K562 (cell line): ENCODE measurements around the gene KIAA2012. TPM values are rescaled to one million over a fixed set of nuclear protein-coding genes. Genes with fewer than 3 reads are reported as not detected.
A peak's percentile ranks its signal among the peaks of the same experiment; 100 is the strongest.

Experiments used
- ATAC-seq: fragments of 200-7000 bp; cut with Tn5 transposase; 3 replicates; pipeline ENCODE4 v1.9.1; 2020; ENCODE audit warnings: moderate library complexity
- BruUV-seq: library from RNA; stranded (reverse); fragments of 400-500 nt; replicated peaks from 2 replicates; lab custom pipeline; 2021; lab: Mats Ljungman, UMichigan
- CTCF ChIA-PET: fragments of 300-600 bp; formaldehyde crosslinking; extraction: SDS; loops from one replicate; lab custom pipeline; 2021; ENCODE audit warnings: low intra/inter-chr PET ratio; lab: Yijun Ruan, JAX
- POLR2A ChIA-PET: fragments of 300-600, 350-650 bp; sonication (Branson Sonifier 250); formaldehyde crosslinking; extraction: SDS; loops from one replicate; lab custom pipeline; 2021; ENCODE audit warnings: antibody characterized with exemption, inconsistent platforms; lab: Yijun Ruan, JAX
- DNase-seq, 4 experiments: peaks; one replicate each; pipeline versions ENCODE4 v3.0.0 to v3.0.0-alpha.2; 2011 to 2018; ENCODE audit warnings: low spot score in 3 of 4, mixed read lengths in 3 of 4; ENCODE audit errors: extremely low read depth in 1 of 4
- FAIRE-seq: peaks from 2 replicates; lab custom pipeline; 2011; peaks lifted over from hg19 to GRCh38; lab: Jason Lieb, UNC
- H2AFZ ChIP-seq: 2 replicates; pipeline ENCODE4 v1.6.0; 2011; ENCODE audit warnings: low read depth, low read length, control low read depth, inconsistent platforms
- H3K27ac ChIP-seq: fragments of 200-600 bp; 3 replicates; pipeline ENCODE4 v1.8.0; 2011; ENCODE audit warnings: low read depth, mild to moderate bottlenecking, control low read depth, inconsistent platforms, low read length, moderate library complexity, mixed read lengths; ENCODE audit errors: extremely low read depth
- H3K27me3 ChIP-seq, 2 experiments: fragments of 300-600 bp in 1 of 2; 2 replicates in 1 of 2; 3 replicates in 1 of 2; pipeline versions ENCODE4 v1.6.0 to v1.8.0; 2011; ENCODE audit warnings: inconsistent platforms in 2 of 2, low read length in 2 of 2, mild to moderate bottlenecking in 1 of 2, mixed read lengths in 1 of 2, moderate library complexity in 1 of 2; ENCODE audit not compliant: control insufficient read depth in 2 of 2, insufficient read depth in 2 of 2
- H3K36me3 ChIP-seq: fragments of 300-600 bp; 3 replicates; pipeline ENCODE4 v1.8.0; 2011; ENCODE audit warnings: mild to moderate bottlenecking, low read length, inconsistent platforms; ENCODE audit not compliant: control insufficient read depth, insufficient read depth
- H3K4me1 ChIP-seq, 2 experiments: fragments of 200-600 bp in 1 of 2; replicated peaks in 1 of 2; 2 replicates in 1 of 2; 3 replicates in 1 of 2; pipeline versions ENCODE4 v1.5.1 to v1.8.0; 2011; ENCODE audit warnings: inconsistent platforms in 2 of 2, low read length in 2 of 2, mild to moderate bottlenecking in 1 of 2, mixed read lengths in 1 of 2, moderate library complexity in 1 of 2; ENCODE audit not compliant: control insufficient read depth in 2 of 2, insufficient read depth in 2 of 2
- H3K4me2 ChIP-seq: 2 replicates; pipeline ENCODE4 v1.6.1; 2011; ENCODE audit warnings: low read length, control low read depth, inconsistent platforms, mixed read lengths; ENCODE audit not compliant: insufficient read depth
- H3K4me3 ChIP-seq: fragments of 200-600 bp; sonication (generic), shearing (Covaris generic); 2 replicates; pipeline ENCODE4 v1.5.1; 2016; ENCODE audit warnings: control low read depth, inconsistent platforms
- H3K79me2 ChIP-seq: fragments of 200-600 bp; 3 replicates; pipeline ENCODE4 v1.8.0; 2011; ENCODE audit warnings: low read length, inconsistent platforms; ENCODE audit not compliant: control insufficient read depth, insufficient read depth
- H3K9ac ChIP-seq, 2 experiments: 2 replicates each; pipeline versions ENCODE4 v1.6.0 to v1.6.1; 2011; ENCODE audit warnings: low read depth in 2 of 2, low read length in 2 of 2, control low read depth in 1 of 2, inconsistent platforms in 1 of 2, mild to moderate bottlenecking in 1 of 2, mixed read lengths in 1 of 2; ENCODE audit not compliant: insufficient read depth in 1 of 2
- H3K9me1 ChIP-seq: one replicate; pipeline ENCODE4 v1.6.0; 2011; ENCODE audit warnings: inconsistent platforms, mild to moderate bottlenecking, low read length, moderate library complexity; ENCODE audit not compliant: control insufficient read depth, insufficient read depth
- H3K9me3 ChIP-seq: replicated peaks from 2 replicates; pipeline ENCODE4 v1.5.1; 2011; ENCODE audit warnings: low read depth, low read length, inconsistent platforms; ENCODE audit not compliant: control insufficient read depth, insufficient read depth
- H4K20me1 ChIP-seq: replicated peaks from 2 replicates; pipeline ENCODE4 v1.6.1; 2011; ENCODE audit warnings: low read length, inconsistent platforms, mixed read lengths; ENCODE audit not compliant: control insufficient read depth, insufficient read depth
- CTCF ChIP-seq, 3 experiments: IDR thresholded peaks in 2 of 3; conservative IDR thresholded peaks in 1 of 3; 2 replicates each; pipeline ENCODE4 v1.5.1; 2011 to 2012; ENCODE audit warnings: low read length in 3 of 3, mild to moderate bottlenecking in 3 of 3, control low read depth in 2 of 3, improper control_type of control experiment in 1 of 3, inconsistent platforms in 1 of 3, low read depth in 1 of 3, mixed read lengths in 1 of 3, moderate library complexity in 1 of 3; ENCODE audit not compliant: insufficient read depth in 2 of 3
- RAD21 ChIP-seq, 2 experiments: fragments of 250-450 bp in 1 of 2; fragments of 450-650 bp in 1 of 2; sonication (Bioruptor Pico) in 1 of 2; formaldehyde crosslinking in 1 of 2; IDR thresholded peaks in 1 of 2; conservative IDR thresholded peaks in 1 of 2; 2 replicates each; pipeline versions ENCODE4 v1.4.0 to v1.8.0; 2020 to 2022; ENCODE audit warnings: mild to moderate bottlenecking in 2 of 2, moderate library complexity in 1 of 2
- STAT6 ChIP-seq: sonication (generic); formaldehyde crosslinking; IDR thresholded peaks from 2 replicates; pipeline ENCODE4 v1.8.1; 2023; ENCODE audit warnings: mild to moderate bottlenecking, missing genetic modification reagents
- WGBS: fragments of 100-300 bp; shearing (Covaris generic); methylation state at CpG from one replicate; pipeline ENCODE4 v1.1.6; 2016; ENCODE audit warnings: low coverage, mixed read lengths; ENCODE audit not compliant: insufficient coverage; ENCODE audit errors: missing lambda C conversion rate; 5-methylcytosine and 5-hydroxymethylcytosine counted together
- in situ Hi-C: fragments of 300-500 bp; cut with MboI; formaldehyde crosslinking; loops from 4 replicates; pipeline ENCODE4 v1.15.0; 2018; ENCODE audit warnings: inconsistent platforms, mixed read lengths
- intact Hi-C: fragments of 100-400 bp; cut with micrococcal nuclease; formaldehyde crosslinking; loops from 2 replicates; pipeline ENCODE4 v1.14.2; 2022
- polyA plus RNA-seq, 8 experiments: library from polyadenylated mRNA; depleted of rRNA in 4 of 8; stranded (reverse) in 5 of 8; unstranded in 3 of 8; fragments of >200 nt; fragmentation: Nextera tagmentation in 2 of 8; fragmentation: Illumina TruSeq in 1 of 8; extraction: Ambion mirVana in 2 of 8; extraction: Trizol in 1 of 8; gene quantifications; 2 replicates each; pipeline versions ENCODE4 v1.2.1 to v1.2.3, GENCODE V29; 2011 to 2014; ENCODE audit warnings: inconsistent platforms in 1 of 8, missing spikeins in 1 of 8
- total RNA-seq, 7 experiments: library from RNA; depleted of rRNA in 6 of 7; stranded (reverse); fragments of >200 nt in 6 of 7; fragmentation: Illumina TruSeq in 2 of 7; extraction: Trizol in 2 of 7; gene quantifications; 2 replicates each; pipeline versions ENCODE4 v1.2.1 to v1.2.3, GENCODE V29; 2011 to 2021; ENCODE audit warnings: low replicate concordance in 1 of 7

The KIAA2012 gene
- total and polyA plus RNA-seq, 9 of the 15 experiments (the other 6 are each of a cell fraction or from before 2014, with no cell fraction given): not detected

- peaks cover 3 to 21% of the 10 kb centered on the region in 2 experiments; a peak in 3 of 5 replicates for H3K27me3 ChIP-seq
- H3K4me1 ChIP-seq: no peaks in the 10 kb centered on the region
- H3K36me3 ChIP-seq: no peaks in the 10 kb centered on the region
- in situ Hi-C loops (no loop called here), intact Hi-C loops (loop anchor here (5.0 kb wide), 1 partner anchor 296 kb away; no protein-coding TSS in a partner anchor)
- H3K4me2 ChIP-seq: no peak overlapping the region
- no peak overlapping the region for H3K9ac ChIP-seq
- H3K4me3 ChIP-seq: no peak overlapping the region
- ChIA-PET CTCF (no interaction called here), POLR2A (no interaction called here)
- 2% methylated on average over 5 of the region's 5 CpGs for WGBS
- H4K20me1 ChIP-seq: no peaks in the 10 kb centered on the region
- H3K9me3 ChIP-seq: no peaks in the 10 kb centered on the region
- no peak for DNase-seq
- no peaks in the 10 kb centered on the region for H3K9me1 ChIP-seq
- TF ChIP-seq CTCF (IDR thresholded peaks at IDR 0.05 in 2 of 3, conservative IDR thresholded peaks at IDR 0.05 in 1 of 3; ENCODE audit: insufficient read depth in 2 of 3, low read depth in 1 of 3, low read length in 3 of 3) (peak in 2 of 3 experiments; percentile 19 to 20; a peak in 2 of 6 replicates), STAT6 (CRISPR knock-in tag) (no peak), RAD21 (CRISPR knock-in tag; conservative IDR thresholded peaks at IDR 0.05 in 1 of 2, IDR thresholded peaks at IDR 0.05 in 1 of 2) (peak in 1 of 2 experiments; percentile 53; a peak in 2 of 4 replicates)
- no peak for FAIRE-seq
- H3K27ac ChIP-seq: no peak overlapping the region
- H3K79me2 ChIP-seq: no peaks in the 10 kb centered on the region
- ATAC-seq: peak; percentile 63
- H2AFZ ChIP-seq: no peak overlapping the region
- no TSS peak for BruUV-seq
Observed at GRCh38 chr2:202158796-202159195, 85.7 kb downstream of the KIAA2012 start.
